GM12878 (cell line): ENCODE results near the gene COL1A2. TPM values are rescaled to one million over a fixed set of nuclear protein-coding genes. Genes with fewer than 3 reads are reported as not detected.

Experiments used
- ATAC-seq: fragments of 200-7000 bp; cut with Tn5 transposase; 3 replicates; pipeline ENCODE4 v1.9.1; 2020; ENCODE audit warnings: mild to moderate bottlenecking, moderate library complexity
- BruUV-seq: library from RNA; stranded (reverse); fragments of 400-500 nt; replicated peaks from 2 replicates; lab custom pipeline; 2021; lab: Mats Ljungman, UMichigan
- CTCF ChIA-PET: fragments of 300-600 bp; sonication (Branson Sonifier 250); formaldehyde crosslinking; extraction: SDS; loops from one replicate; lab custom pipeline; 2021; ENCODE audit warnings: inconsistent platforms; lab: Yijun Ruan, JAX
- POLR2A ChIA-PET: fragments of 350-600 bp; formaldehyde crosslinking; extraction: SDS; loops from one replicate; lab custom pipeline; 2021; ENCODE audit warnings: inconsistent platforms; lab: Charles Lee
- RAD21 ChIA-PET: fragments of 300-600 bp; sonication (Branson Sonifier 250); formaldehyde crosslinking; loops from one replicate; lab custom pipeline; 2023; ENCODE audit warnings: antibody characterized with exemption; ENCODE audit not compliant: unreplicated experiment; lab: Charles Lee
- SMC1A ChIA-PET: fragments of 300-600 bp; sonication (Branson Sonifier 250); formaldehyde crosslinking; loops from one replicate; lab custom pipeline; 2023; ENCODE audit not compliant: unreplicated experiment, uncharacterized antibody; lab: Charles Lee
- DNase-seq: peaks from one replicate; pipeline ENCODE4 v3.0.0-alpha.2; 2011; ENCODE audit warnings: low read depth, low spot score
- FAIRE-seq: peaks from 3 replicates; lab custom pipeline; 2011; peaks lifted over from hg19 to GRCh38; lab: Jason Lieb, UNC
- H2AFZ ChIP-seq: 2 replicates; pipeline ENCODE4 v1.6.0; 2011; ENCODE audit warnings: low read depth, low read length, control low read depth; ENCODE audit not compliant: control insufficient read depth
- H3K27ac ChIP-seq: 2 replicates; pipeline ENCODE4 v1.5.1; 2011; ENCODE audit warnings: control low read depth; ENCODE audit not compliant: control insufficient read depth, insufficient read depth
- H3K27me3 ChIP-seq, 2 experiments: replicated peaks in 1 of 2; 2 replicates each; pipeline versions ENCODE4 v1.6.0 to v1.6.1; 2011; ENCODE audit warnings: low read length in 1 of 2; ENCODE audit not compliant: control insufficient read depth in 2 of 2, insufficient read depth in 2 of 2
- H3K36me3 ChIP-seq, 2 experiments: 2 replicates each; pipeline ENCODE4 v1.5.1; 2011; ENCODE audit warnings: low read length in 1 of 2; ENCODE audit not compliant: control insufficient read depth in 2 of 2, insufficient read depth in 2 of 2
- H3K4me1 ChIP-seq: 2 replicates; pipeline ENCODE4 v1.6.1; 2011; ENCODE audit warnings: mild to moderate bottlenecking, low read length, moderate library complexity, mixed read lengths; ENCODE audit not compliant: control insufficient read depth, insufficient read depth
- H3K4me2 ChIP-seq: 2 replicates; pipeline ENCODE4 v1.6.0; 2011; ENCODE audit warnings: control low read depth; ENCODE audit not compliant: control insufficient read depth, insufficient read depth
- H3K4me3 ChIP-seq: fragments of 200-600 bp; sonication (generic); 2 replicates; pipeline ENCODE4 v1.5.1; 2016
- H3K79me2 ChIP-seq: 2 replicates; pipeline ENCODE4 v1.6.0; 2011; ENCODE audit warnings: low read length; ENCODE audit not compliant: control insufficient read depth, insufficient read depth
- H3K9ac ChIP-seq: 2 replicates; pipeline ENCODE4 v1.8.0; 2011; ENCODE audit warnings: low read length, control low read depth, mixed read lengths; ENCODE audit not compliant: control insufficient read depth, insufficient read depth
- H3K9me3 ChIP-seq: replicated peaks from 3 replicates; pipeline ENCODE4 v1.5.1; 2011; ENCODE audit warnings: mild to moderate bottlenecking, low read length; ENCODE audit not compliant: control insufficient read depth, insufficient read depth
- H4K20me1 ChIP-seq: 2 replicates; pipeline ENCODE4 v1.6.0; 2011; ENCODE audit not compliant: control insufficient read depth, insufficient read depth
- BHLHE40 ChIP-seq, 2 experiments: fragments of 450-650 bp in 1 of 2; IDR thresholded peaks; 2 replicates each; pipeline ENCODE4 v1.6.1; 2011 to 2017; ENCODE audit warnings: low read depth in 2 of 2, borderline replicate concordance in 1 of 2, improper control_type of control experiment in 1 of 2, low read length in 1 of 2, mild to moderate bottlenecking in 1 of 2
- EP300 ChIP-seq, 2 experiments: fragments of 150-350 bp in 1 of 2; IDR thresholded peaks; 2 replicates each; pipeline ENCODE4 v1.6.1; 2011 to 2012; ENCODE audit warnings: low read depth in 2 of 2, low read length in 2 of 2, borderline replicate concordance in 1 of 2, improper control_type of control experiment in 1 of 2, inconsistent platforms in 1 of 2; ENCODE audit not compliant: control insufficient read depth in 1 of 2
- PML ChIP-seq: IDR thresholded peaks from 2 replicates; pipeline ENCODE4 v1.6.1; 2012; ENCODE audit warnings: low read length, inconsistent platforms
- SKIL ChIP-seq: fragments of 450-650 bp; IDR thresholded peaks from 2 replicates; pipeline ENCODE4 v1.6.1; 2017; ENCODE audit warnings: mild to moderate bottlenecking, low read depth, inconsistent platforms; ENCODE audit not compliant: poor library complexity, severe bottlenecking
- TARDBP ChIP-seq: IDR thresholded peaks from 2 replicates; pipeline ENCODE4 v1.6.1; 2016; ENCODE audit warnings: borderline replicate concordance
- ZBTB40 ChIP-seq: fragments of 450-650 bp; IDR thresholded peaks from 2 replicates; pipeline ENCODE4 v1.6.1; 2016; ENCODE audit warnings: mild to moderate bottlenecking, moderate library complexity, borderline replicate concordance
- WGBS: methylation state at CpG from one replicate; pipeline ENCODE4 v1.1.6; 2016; ENCODE audit warnings: low lambda C conversion rate; ENCODE audit not compliant: insufficient replicate concordance, insufficient coverage; ENCODE audit errors: missing lambda C conversion rate; 5-methylcytosine and 5-hydroxymethylcytosine counted together
- in situ Hi-C: fragments of 300-500 bp; cut with MboI; formaldehyde crosslinking; loops from 9 replicates; pipeline ENCODE4 v1.14.3; 2018; ENCODE audit warnings: mixed read lengths
- intact Hi-C: fragments of 100-400 bp; cut with micrococcal nuclease; formaldehyde crosslinking; loops from one replicate; pipeline ENCODE4 v1.14.2; 2022; ENCODE audit not compliant: unreplicated experiment
- polyA plus RNA-seq, 11 experiments: library from polyadenylated mRNA; depleted of rRNA in 4 of 11; unstranded in 6 of 11; stranded (reverse) in 5 of 11; fragments of >200 nt; fragmentation: Nextera tagmentation in 4 of 11; fragmentation: Illumina TruSeq in 1 of 11; extraction: Ambion mirVana in 4 of 11; extraction: Trizol in 1 of 11; gene quantifications; 1 replicate in 1 of 11; 2 replicates in 10 of 11; pipeline versions ENCODE4 v1.2.1 to v1.2.3, GENCODE V29; 2011 to 2016; ENCODE audit warnings: inconsistent platforms in 2 of 11, missing spikeins in 2 of 11, low read depth in 1 of 11
- total RNA-seq, 4 experiments: library from RNA; depleted of rRNA in 3 of 4; stranded (reverse); fragments of >200 nt in 3 of 4; fragmentation: Illumina TruSeq in 1 of 4; extraction: Trizol in 1 of 4; gene quantifications; 2 replicates each; pipeline versions ENCODE4 v1.2.1 to v1.2.3, GENCODE V29; 2013 to 2021

COL1A2 gene
- total and polyA plus RNA-seq, 10 of the 15 experiments (the other 5 are each of a cell fraction or from before 2014, with no cell fraction given), result 0.03 to 2.5 (median 0.76) TPM; not detected in 4

- RAD21 ChIA-PET, result no interaction called here
- H3K27me3 ChIP-seq, result no peaks in the 10 kb centered on the region
- in situ Hi-C loops, result no loop called here
Measured at GRCh38 chr7:94351703-94352102, 43.0 kb upstream of the COL1A2 start.

More at GRCh38 chr7:94351703-94352102, 43.0 kb upstream of the COL1A2 start:
- SMC1A ChIA-PET, result no interaction called here
- H3K27ac ChIP-seq, result no peak overlapping the region
- H3K4me3 ChIP-seq, result no peak overlapping the region
- WGBS, result 1% methylated on average over 4 of the region's 4 CpGs
- BruUV-seq, result no TSS peak
- DNase-seq (no peak), ATAC-seq (0 out of 3 replicates have a peak, but pooled peaks have one; percentile 35), FAIRE-seq (no peak)
- H3K9me3 ChIP-seq, result no peaks in the 10 kb centered on the region
- H3K36me3 ChIP-seq, result no peaks in the 10 kb centered on the region
- TF ChIP-seq SKIL (no peak), PML (no peak), ZBTB40 (peak; percentile 31; the same call in 1 of the 2 replicates), BHLHE40 (IDR thresholded peaks at IDR 0.05; ENCODE audit: borderline replicate concordance in 1 of 2, low read depth in 2 of 2, low read length in 1 of 2) (peak in 1 of 2 experiments; percentile 58; a peak in 1 of 4 replicates), TARDBP (no peak), EP300 (IDR thresholded peaks at IDR 0.05; ENCODE audit: borderline replicate concordance in 1 of 2, control insufficient read depth in 1 of 2, low read depth in 2 of 2, low read length in 2 of 2) (no peak)
- H3K4me2 ChIP-seq, result no peak overlapping the region
- no peaks in the 10 kb centered on the region for H3K79me2 ChIP-seq
- no peaks in the 10 kb centered on the region for H4K20me1 ChIP-seq
- intact Hi-C loops, result no loop called here
- POLR2A ChIA-PET, result no interaction called here
- H3K9ac ChIP-seq, result no peak overlapping the region
- no peak overlapping the region for H2AFZ ChIP-seq
- no peaks in the 10 kb centered on the region for H3K4me1 ChIP-seq
- CTCF ChIA-PET, result no interaction called here
